ENCODE results near the gene BICD2. TPM values are rescaled to one million over a fixed set of nuclear protein-coding genes. Genes with fewer than 3 reads are reported as not detected.

The BICD2 gene
- total and polyA plus RNA-seq, 10 of the 15 experiments (the other 5 are each of a cell fraction or from before 2014, with no cell fraction given): 5.3 to 25.5 (median 14.4) TPM

DNA sequence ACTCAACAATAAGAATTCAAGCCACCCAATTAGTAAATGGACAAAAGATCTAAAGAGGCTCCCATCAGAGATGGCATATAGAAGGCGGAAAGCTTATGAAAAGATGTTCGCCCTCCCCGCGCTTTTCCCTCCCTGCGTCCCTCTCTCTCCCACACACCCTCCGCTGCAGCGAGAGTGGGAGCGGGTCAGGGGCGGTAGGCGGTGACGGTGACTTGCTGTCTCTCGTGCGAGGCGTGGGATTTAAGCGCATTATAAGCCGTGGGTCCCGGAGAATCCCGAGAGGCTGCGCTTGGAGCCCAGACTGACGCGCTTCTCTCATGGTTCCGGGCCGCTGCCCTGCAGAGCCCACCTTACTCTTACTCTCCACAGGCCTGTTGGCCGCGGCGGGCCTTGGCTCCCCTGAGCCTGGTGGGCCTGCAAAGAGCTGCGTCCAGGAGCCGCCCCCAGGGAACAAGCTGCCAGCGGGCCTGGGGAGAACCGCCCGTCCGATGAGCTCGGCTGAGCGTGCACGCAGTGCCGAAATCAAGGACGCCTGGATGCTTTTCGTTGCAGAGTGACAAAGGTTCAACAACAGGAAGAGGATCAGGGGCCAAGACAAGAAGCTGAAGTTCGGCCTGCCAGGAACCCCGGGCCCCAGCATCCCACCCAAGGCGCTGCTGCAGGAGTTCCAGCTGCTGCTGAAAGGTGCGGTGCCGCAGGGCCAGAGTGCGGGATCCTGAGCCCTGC, 42.6 kb upstream of the BICD2 start:
- FAIRE-seq: no peak
- intact Hi-C loops (cut with micrococcal nuclease; ENCODE audit: unreplicated experiment): no loop called here
- CTCF ChIA-PET: interaction anchor here (0.6 to 1.0 kb wide), 2 partner anchors 65 to 1631 kb away, joined by 3 to 7 read pairs; no protein-coding TSS in a partner anchor
- no peak for ATAC-seq
- H3K4me1 ChIP-seq (ENCODE audit: control insufficient read depth, insufficient read depth, low read length): no peaks in the 10 kb centered on the region
- H3K9me3 ChIP-seq (replicated peaks; ENCODE audit: control insufficient read depth, insufficient read depth, low read length): no peaks in the 10 kb centered on the region
- no peak overlapping the region for H3K27ac ChIP-seq (ENCODE audit: control insufficient read depth, insufficient read depth)
- H3K27me3 ChIP-seq (replicated peaks in 1 of 2; ENCODE audit: control insufficient read depth in 2 of 2, insufficient read depth in 2 of 2, low read length in 1 of 2): peaks cover 14 to 18% of the 10 kb centered on the region in 2 experiments
- no peak for DNase-seq (ENCODE audit: low read depth, low spot score)
- in situ Hi-C loops (cut with MboI): no loop called here
- no peaks in the 10 kb centered on the region for H3K36me3 ChIP-seq (ENCODE audit: control insufficient read depth in 2 of 2, insufficient read depth in 2 of 2, low read length in 1 of 2)
- H3K4me2 ChIP-seq (ENCODE audit: control insufficient read depth, insufficient read depth): no peak overlapping the region
- RAD21 ChIA-PET (ENCODE audit: unreplicated experiment): no interaction called here
- H3K4me3 ChIP-seq: no peak overlapping the region
- no peak overlapping the region for H2AFZ ChIP-seq (ENCODE audit: control insufficient read depth, low read depth, low read length)
- SMC1A ChIA-PET (ENCODE audit: uncharacterized antibody, unreplicated experiment): no interaction called here
- no peak overlapping the region for H3K9ac ChIP-seq (ENCODE audit: control insufficient read depth, insufficient read depth, low read length)
- POLR2A ChIA-PET: no interaction called here
- H3K79me2 ChIP-seq (ENCODE audit: control insufficient read depth, insufficient read depth, low read length): no peaks in the 10 kb centered on the region
- BruUV-seq (replicated peaks): no TSS peak
- no peak for TF ChIP-seq CREM (IDR thresholded peaks at IDR 0.05; ENCODE audit: low read depth)
- no peak for TF ChIP-seq SPI1 (IDR thresholded peaks at IDR 0.05; ENCODE audit: borderline replicate concordance, insufficient read depth, low read depth, low read length)
- no peak for TF ChIP-seq SRF (IDR thresholded peaks at IDR 0.05; ENCODE audit: low read depth in 2 of 2, low read length in 2 of 2)
- no peak for TF ChIP-seq BHLHE40 (IDR thresholded peaks at IDR 0.05; ENCODE audit: borderline replicate concordance in 1 of 2, low read depth in 2 of 2, low read length in 1 of 2)
- TF ChIP-seq HDAC2 (IDR thresholded peaks at IDR 0.05): no peak
- no peak for TF ChIP-seq RFX5 (IDR thresholded peaks at IDR 0.05; ENCODE audit: low read depth, low read length)
- TF ChIP-seq, protein P1, sequence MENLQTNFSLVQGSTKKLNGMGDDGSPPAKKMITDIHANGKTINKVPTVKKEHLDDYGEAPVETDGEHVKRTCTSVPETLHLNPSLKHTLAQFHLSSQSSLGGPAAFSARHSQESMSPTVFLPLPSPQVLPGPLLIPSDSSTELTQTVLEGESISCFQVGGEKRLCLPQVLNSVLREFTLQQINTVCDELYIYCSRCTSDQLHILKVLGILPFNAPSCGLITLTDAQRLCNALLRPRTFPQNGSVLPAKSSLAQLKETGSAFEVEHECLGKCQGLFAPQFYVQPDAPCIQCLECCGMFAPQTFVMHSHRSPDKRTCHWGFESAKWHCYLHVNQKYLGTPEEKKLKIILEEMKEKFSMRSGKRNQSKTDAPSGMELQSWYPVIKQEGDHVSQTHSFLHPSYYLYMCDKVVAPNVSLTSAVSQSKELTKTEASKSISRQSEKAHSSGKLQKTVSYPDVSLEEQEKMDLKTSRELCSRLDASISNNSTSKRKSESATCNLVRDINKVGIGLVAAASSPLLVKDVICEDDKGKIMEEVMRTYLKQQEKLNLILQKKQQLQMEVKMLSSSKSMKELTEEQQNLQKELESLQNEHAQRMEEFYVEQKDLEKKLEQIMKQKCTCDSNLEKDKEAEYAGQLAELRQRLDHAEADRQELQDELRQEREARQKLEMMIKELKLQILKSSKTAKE (IDR thresholded peaks at IDR 0.05; ENCODE audit: low read depth, poor library complexity, severe bottlenecking): no peak
- TF ChIP-seq NBN (IDR thresholded peaks at IDR 0.05): no peak
- TF ChIP-seq, protein P2, sequence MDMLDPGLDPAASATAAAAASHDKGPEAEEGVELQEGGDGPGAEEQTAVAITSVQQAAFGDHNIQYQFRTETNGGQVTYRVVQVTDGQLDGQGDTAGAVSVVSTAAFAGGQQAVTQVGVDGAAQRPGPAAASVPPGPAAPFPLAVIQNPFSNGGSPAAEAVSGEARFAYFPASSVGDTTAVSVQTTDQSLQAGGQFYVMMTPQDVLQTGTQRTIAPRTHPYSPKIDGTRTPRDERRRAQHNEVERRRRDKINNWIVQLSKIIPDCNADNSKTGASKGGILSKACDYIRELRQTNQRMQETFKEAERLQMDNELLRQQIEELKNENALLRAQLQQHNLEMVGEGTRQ (IDR thresholded peaks at IDR 0.05; ENCODE audit: borderline replicate concordance, low read depth, low read length): no peak
- TF ChIP-seq, protein P3, sequence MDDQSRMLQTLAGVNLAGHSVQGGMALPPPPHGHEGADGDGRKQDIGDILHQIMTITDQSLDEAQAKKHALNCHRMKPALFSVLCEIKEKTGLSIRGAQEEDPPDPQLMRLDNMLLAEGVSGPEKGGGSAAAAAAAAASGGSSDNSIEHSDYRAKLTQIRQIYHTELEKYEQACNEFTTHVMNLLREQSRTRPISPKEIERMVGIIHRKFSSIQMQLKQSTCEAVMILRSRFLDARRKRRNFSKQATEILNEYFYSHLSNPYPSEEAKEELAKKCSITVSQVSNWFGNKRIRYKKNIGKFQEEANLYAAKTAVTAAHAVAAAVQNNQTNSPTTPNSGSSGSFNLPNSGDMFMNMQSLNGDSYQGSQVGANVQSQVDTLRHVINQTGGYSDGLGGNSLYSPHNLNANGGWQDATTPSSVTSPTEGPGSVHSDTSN (IDR thresholded peaks at IDR 0.05; ENCODE audit: insufficient replicate concordance, low read depth, low read length): no peak
- TF ChIP-seq, protein P4, sequence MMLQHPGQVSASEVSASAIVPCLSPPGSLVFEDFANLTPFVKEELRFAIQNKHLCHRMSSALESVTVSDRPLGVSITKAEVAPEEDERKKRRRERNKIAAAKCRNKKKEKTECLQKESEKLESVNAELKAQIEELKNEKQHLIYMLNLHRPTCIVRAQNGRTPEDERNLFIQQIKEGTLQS (IDR thresholded peaks at IDR 0.05; ENCODE audit: borderline replicate concordance, extremely low read depth, low read depth, low read length): no peak
- no peak for TF ChIP-seq YBX1 (IDR thresholded peaks at IDR 0.05)
- TF ChIP-seq, protein P5, sequence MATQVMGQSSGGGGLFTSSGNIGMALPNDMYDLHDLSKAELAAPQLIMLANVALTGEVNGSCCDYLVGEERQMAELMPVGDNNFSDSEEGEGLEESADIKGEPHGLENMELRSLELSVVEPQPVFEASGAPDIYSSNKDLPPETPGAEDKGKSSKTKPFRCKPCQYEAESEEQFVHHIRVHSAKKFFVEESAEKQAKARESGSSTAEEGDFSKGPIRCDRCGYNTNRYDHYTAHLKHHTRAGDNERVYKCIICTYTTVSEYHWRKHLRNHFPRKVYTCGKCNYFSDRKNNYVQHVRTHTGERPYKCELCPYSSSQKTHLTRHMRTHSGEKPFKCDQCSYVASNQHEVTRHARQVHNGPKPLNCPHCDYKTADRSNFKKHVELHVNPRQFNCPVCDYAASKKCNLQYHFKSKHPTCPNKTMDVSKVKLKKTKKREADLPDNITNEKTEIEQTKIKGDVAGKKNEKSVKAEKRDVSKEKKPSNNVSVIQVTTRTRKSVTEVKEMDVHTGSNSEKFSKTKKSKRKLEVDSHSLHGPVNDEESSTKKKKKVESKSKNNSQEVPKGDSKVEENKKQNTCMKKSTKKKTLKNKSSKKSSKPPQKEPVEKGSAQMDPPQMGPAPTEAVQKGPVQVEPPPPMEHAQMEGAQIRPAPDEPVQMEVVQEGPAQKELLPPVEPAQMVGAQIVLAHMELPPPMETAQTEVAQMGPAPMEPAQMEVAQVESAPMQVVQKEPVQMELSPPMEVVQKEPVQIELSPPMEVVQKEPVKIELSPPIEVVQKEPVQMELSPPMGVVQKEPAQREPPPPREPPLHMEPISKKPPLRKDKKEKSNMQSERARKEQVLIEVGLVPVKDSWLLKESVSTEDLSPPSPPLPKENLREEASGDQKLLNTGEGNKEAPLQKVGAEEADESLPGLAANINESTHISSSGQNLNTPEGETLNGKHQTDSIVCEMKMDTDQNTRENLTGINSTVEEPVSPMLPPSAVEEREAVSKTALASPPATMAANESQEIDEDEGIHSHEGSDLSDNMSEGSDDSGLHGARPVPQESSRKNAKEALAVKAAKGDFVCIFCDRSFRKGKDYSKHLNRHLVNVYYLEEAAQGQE (IDR thresholded peaks at IDR 0.05; ENCODE audit: low read depth, low read length): no peak
- no peak for TF ChIP-seq POLR2AphosphoS5 (IDR thresholded peaks at IDR 0.05; ENCODE audit: low read length)
- no peaks in the 10 kb centered on the region for H4K20me1 ChIP-seq (ENCODE audit: control insufficient read depth, insufficient read depth)
- WGBS (ENCODE audit: insufficient coverage, insufficient replicate concordance, low lambda C conversion rate, missing lambda C conversion rate): 33% methylated on average over 42 of the region's 44 CpGs
